ENCODE data around the gene ADGB.
"Not testable (repeated sequence)": the region's sequence is repeated elsewhere in the genome, so short reads cannot be mapped to it uniquely, and the experiment has no call there.

Gene ADGB

DNA sequence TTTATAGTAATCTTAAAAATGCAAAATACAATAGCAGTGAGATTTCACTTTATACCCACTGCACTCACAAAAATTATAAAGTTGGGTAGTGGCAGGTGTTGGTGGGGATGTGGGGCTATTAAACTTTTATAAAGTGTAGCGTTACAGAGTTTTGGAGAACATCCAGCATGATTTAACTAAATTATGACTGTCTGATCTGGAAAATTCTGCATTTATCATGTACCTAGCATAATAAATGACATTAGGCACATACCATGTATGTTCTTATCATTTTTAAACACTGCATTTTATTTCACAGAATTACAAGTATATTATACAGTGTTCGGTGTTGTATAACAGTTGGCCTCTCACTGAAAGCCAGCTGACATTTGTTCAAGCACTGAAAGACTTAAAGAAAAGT lies 169.9 kb downstream of the ADGB start:
- no peak for DNase-seq (ENCODE audit: low spot score)

DNA sequence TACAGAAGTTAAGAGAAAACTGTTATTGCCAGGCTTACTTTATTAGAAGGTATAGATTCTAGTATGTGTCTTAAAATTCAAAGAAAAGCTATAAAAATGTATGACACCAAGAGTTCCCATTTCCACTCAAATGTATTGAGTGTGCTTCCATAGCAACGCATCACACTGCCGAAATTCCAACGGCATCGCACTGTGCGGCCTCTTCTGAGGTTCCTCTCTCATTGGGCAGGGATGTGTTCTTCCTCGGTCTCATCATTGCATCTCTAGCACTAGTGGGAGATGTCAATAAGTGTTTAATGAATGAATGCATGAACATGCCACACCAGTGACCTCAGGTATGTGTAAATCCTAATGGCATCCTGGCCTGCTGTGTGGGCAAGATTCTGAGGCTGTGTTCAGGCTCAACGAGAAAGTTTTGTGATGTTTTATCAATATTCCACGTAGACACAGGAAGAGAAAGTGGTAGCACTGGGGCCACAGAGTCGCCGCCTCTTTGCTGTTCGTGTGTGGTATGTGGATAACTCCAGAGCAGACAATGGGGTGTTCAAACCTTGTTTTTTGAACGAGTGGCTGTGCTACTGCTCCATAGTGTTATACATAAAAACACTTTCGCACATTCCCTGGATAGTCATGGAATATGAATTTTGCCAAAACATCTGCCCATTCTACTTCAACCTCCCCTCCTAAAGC lies 171.6 kb downstream of the ADGB start:
- DNase-seq (ENCODE audit: low spot score) = no peak

DNA sequence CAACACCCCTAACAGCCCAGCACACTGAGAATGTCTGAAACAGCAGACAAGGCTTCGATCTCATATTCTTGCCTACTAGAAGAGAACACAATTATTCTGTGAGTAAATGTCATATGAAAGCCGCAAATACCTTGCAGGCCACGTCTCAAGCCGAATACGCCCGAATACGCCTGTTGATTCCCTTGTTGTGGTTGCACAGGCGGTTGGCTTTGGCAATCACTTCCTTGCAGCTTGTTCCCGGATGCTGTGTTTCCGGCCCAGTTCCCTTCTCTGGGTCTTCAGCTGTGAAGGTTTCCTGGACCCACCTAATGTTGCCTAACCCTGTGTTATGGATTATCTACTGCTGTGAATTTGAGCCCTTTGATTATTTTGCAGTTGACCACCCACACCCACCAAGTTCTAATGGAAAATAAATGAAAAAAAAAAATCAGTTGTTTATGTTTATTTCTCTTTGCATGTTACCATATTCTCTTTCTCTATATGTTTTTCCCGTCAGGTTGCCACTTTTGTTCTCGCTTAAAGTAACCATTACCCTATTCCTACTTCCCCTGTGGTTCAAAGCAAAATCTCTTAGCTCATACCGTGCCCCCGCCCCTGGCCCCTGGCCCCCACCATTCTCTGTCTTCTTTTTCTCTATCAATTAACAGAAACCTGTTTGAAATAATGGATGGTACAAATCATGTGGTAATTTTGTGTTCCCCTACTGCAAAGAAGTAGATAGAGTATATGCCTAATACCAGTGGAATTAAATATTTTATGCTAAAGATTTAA lies 172.4 kb downstream of the ADGB start:
- no peak for DNase-seq (ENCODE audit: low spot score)

DNA sequence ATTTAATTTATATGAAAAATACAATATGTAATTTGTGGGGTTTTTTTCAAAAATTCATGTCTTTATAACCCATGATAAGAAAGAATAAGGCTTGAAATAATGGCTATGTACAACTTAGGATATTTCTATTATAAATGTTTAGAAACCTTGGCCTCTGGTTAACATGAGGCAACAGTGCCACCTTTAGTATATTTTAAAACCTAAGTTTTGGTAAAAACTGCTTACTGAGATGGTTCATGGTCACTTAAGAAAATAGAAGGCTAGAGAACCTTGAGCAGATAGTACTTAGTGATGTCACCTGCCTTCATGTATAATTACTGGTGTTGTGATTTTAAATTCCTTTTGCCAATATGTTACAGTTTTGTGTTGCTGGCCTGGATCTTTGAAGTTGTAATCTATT lies 176.4 kb downstream of the ADGB start:
- DNase-seq (ENCODE audit: low spot score) = no peak

DNA sequence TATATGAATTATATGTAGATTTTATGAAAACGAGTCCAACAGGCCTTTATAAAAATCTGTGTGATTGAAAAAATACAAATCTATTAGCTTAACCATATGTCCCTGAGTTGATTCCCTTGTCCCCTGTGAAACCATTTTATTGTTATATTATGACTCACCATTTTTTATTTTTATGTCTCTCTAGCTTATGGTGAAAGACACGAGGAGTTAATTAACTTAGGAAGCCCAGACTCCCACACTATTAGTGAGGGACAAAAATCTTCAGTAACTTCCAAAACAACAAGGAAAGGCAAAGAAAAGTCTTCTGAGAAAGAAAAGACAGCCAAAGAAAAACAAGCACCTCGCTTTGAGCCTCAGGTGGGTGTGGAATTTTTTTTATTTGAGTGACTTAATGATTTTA lies 183.1 kb downstream of the ADGB start:
- DNase-seq (ENCODE audit: low spot score) = no peak

DNA sequence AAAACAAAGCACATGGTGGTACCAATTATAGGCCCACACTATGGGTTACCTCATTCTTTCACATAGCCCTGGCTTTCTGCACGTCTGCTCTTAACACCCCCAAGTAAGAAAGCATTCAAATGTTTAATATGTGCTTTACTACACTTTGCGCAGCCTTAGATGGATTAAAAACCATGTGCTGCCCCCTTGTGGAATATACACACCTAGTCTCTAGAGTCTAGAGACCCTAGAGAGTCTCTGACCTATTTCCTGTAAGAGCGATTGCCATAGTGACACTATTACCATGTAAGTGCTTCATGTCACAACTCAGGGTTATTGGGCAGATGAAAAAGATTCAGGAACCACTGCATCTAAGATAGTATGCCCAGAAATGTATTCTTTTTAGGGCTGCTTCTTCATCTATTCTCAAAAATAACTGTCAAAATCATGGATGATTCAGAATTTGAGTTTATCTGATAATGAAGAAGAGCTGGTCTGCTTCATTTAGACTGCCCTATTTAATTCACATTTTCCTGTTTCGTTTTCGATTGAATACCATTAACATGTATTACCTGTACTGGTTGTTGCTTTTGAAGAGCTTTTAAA lies 186.3 kb downstream of the ADGB start:
- no peak for DNase-seq (ENCODE audit: low spot score)

DNA sequence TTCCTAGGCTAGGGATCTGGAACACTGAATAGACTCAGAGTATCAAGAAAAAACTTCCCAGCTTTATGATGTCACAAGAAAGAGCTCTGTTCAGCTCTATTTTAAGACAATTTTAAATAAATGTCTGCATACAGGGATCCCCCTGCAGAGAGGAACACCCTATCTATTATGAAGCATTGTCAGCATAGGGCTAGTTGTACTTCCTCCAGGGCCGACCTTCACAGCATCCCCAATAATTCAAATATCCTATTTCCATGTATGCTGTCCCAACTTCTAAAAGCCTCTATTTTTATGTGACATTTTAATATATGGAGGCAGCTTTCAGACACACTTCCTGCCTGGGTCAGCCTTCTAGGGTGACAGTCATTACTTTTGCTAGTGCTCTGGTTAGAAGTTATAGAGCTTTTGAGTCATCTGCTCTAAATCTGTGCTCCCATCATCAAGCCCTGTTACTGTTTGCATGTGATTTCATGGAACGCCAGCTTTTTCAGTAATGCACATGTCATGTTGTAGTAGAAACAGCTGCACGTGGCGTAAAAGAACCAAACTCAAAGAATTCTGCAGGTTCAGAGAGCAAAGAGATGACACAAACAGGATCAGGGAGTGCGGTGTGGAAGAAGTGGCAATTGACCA lies 189.2 kb downstream of the ADGB start:
- DNase-seq (ENCODE audit: low spot score) = no peak

DNA sequence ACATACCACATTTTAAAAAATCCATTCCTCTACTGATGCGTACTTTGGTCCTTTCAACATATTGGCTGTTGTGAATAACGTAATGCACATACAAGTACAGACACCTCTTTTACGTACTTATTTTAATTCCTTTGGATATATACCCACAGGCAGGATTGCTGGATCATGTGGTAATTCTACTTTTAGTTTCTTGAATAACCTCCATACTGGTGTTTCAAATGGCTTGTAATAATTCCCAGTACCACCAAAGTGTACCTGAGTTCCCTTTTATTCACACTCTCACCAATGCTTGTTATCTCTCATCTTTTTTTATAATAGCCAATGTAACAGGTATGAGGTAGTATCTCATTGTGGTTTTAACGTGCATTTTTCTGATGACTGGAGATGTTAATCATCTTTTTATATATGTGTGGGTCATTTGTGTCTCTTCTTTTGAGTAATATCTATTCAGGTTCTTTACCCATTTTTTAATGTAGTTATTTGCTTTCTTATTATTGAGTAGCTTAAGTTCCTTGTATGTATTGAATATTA lies 191.9 kb downstream of the ADGB start:
- DNase-seq (ENCODE audit: low spot score) = no peak

DNA sequence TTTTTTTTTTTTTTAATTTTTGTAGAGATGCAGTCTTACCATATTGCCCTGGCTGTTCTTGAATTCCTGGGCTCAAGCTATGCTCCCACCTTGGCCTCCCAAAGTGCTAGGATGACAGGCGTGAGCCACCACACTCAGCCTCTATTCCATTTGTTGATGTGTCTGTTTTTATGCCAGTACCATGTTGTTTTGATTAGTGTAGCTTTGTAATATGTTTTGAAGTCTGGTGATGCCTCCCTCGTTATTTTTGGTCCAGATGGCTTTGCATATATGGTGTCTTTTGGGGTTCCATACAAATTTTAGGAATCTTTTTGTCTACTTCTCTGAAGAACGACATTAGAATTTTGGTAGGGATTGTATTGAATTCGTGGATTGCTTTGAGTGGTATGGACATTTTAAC lies 193.2 kb downstream of the ADGB start:
- no peak for DNase-seq (ENCODE audit: low spot score)

DNA sequence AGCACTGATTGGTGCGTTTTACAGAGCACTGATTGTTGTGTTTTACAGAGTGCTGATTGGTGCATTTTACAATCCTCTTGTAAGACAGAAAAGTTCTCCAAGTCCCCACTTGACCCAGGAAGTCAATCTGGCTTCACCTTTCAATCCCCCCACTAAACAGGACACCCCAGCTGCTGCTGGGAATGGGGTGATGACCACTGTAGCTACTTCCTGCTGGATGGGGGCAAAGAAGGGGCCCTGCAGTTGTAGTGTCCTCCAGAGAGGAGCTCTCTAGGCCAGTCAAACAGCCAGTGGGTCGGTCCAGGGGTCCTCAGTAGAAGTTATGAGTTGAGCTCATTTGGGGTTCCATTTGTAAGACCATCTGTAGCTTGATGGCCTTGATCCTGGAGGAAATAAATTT lies 194.4 kb downstream of the ADGB start:
- not testable (repeated sequence) for DNase-seq (ENCODE audit: low spot score)

DNA sequence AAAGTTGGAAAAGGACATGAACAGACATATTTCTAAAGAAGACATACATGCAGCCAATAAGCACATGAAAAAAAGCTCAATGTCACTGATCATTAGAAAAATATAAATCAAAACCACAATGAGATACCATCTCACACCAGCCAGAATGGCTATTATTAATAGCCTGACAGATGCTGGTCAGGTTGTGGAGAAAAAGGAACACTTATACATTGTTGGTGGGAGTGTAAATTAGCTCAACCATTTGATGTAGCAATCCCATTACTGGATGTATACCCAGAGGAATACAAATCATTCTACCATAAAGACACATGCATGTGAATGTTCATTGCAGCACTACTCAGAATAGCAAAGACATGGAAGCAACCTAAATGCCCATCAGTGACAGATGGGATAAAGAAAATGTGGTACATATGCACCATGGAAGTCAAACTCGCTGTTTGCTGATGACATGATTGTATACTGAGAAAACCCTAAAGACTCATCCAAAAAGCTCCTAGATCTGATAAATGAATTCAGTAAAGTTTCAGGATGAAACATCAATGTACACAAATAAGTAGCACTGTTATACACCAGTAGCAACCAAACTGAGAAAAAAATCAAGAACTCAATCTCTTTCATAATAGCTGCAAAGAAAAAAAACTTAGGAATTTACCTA lies 196.8 kb downstream of the ADGB start:
- no peak for DNase-seq (ENCODE audit: low spot score)

DNA sequence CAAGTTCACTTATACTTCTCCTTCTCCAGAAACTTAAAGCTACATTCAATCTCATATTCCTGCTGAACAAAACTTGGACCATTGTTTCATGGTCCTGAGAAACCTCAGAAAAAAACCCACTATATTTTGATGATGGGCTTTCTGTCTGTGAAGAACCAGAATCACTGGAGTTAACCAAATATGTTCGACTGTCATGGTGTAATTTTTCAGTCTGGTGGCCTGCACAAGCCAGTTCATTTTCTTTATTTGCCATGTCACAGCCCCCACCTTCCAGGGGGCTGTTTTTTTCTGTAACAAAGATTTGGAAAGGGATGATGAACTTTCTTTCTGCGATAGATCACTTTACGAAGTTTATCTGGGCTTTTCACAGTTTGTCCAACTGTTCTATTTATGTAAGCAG lies 204.4 kb downstream of the ADGB start:
- DNase-seq (ENCODE audit: low spot score) = not testable (repeated sequence)

DNA sequence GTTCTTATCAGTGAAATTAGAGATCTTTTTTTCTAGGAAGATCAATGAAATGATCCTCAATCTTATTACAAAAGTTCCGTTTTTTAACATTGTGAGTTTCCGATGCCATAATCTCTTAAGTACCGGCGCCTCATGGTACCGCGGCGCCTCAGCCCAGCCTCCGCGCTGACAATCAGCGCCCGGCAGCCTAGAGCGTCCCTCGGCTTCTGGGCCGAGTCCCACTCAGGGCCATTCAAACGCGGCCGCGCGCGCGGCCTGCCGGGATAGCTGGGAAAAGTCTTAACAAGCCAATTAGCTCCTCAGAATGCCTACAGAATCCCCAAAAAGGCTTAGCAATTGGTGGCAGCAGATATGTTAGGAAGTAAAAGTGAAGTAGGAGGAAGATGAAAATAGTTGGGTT lies 204.8 kb downstream of the ADGB start:
- no peak for DNase-seq (ENCODE audit: low spot score)

DNA sequence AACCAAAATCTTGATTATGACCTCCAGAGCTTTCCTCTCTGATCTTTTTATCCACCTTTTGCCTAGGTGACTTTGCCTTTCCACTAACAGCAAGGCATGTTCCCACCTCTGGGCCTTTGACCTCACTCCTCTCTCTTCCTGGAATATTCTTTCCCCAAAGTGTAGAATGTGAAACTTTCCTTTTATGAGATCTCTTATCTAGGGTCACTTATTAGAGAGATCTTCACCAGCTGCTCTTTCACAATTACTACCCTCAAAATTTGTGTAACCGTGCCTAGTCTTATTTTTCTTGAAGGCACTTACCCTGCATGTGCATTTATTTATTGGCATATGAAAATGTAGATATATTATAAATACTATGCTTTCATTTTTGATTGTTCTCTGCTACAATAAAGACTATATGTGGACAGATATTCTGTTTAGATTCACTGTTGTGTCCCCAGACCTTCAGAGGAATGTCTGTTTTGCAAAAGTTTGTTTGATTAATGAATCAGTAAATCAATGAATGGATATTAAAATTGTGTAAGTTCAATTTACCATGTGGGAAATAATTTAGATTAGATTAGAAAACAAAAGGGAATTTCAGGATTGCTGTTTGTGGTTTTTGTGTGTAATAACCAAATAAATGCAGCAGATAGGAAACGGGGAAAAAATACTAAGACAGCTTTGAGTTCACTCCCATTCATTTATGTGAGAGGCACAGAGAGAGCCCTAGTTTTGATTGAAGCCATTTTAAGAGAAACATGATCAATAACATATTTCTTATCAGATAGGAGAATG lies 207.0 kb downstream of the ADGB start:
- no peak for DNase-seq (ENCODE audit: low spot score)

DNA sequence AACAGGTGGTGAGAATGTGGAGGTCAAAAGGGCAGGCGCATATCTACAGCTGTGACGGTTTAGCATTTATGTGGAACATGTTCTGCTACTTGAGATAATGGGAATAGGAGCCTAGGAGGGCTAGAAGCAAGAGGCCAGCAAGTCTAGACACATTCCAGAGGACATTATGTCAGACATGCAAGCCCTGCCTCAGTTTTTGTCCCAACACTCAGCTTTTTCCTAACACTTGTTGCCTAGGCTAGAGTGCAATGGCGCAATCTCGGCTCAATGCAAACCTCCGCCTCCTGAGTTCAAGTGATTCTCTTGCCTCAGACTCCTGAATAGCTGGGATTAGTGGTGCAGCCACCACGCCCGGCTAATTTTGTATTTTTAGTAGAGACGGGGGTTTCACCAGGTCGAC lies 210.2 kb downstream of the ADGB start:
- DNase-seq (ENCODE audit: low spot score) = not testable (repeated sequence)

DNA sequence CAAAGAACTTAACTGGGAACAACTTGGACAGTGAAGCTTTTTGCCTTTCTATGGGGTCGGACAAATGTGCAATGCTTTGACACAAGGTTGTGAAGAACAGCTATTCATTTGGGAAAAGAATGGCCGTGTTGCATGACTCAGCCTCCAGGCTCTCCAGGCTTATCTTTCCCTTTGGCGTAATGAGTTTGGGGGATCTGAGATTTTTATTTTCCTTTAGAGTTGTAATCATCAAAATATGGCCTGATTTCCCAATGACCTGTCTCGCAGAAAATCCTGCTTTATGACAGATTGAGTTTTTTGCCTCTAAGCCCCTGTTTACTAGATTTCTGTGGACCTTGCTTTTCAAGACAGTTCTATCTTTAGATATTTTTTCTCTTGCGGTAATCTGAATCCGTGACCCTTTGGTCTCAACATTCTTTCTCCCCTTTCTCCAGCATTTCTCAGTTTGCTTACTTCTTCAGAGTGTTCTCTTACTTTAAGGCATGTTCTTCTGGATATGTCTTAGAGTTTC lies 214.1 kb downstream of the ADGB start:
- peak; percentile 55 for DNase-seq (ENCODE audit: low spot score)

DNA sequence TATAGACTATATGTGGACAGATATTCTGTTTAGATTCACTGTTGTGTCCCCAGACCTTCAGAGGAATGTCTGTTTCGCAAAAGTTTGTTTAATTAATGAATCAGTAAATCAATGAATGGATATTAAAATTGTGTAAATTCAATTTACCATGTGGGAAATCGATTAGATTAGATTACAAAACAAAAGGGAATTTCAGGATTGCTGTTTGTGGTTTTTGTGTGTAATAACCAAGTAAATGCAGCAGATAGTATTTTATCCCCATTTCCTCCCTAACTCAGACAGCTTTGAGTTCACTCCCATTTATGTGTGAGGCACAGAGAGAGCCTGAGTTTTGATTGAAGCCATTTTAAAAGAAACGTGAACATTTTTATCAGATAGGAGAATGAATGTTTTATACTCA lies 214.8 kb downstream of the ADGB start:
- DNase-seq (ENCODE audit: low spot score) = no peak

DNA sequence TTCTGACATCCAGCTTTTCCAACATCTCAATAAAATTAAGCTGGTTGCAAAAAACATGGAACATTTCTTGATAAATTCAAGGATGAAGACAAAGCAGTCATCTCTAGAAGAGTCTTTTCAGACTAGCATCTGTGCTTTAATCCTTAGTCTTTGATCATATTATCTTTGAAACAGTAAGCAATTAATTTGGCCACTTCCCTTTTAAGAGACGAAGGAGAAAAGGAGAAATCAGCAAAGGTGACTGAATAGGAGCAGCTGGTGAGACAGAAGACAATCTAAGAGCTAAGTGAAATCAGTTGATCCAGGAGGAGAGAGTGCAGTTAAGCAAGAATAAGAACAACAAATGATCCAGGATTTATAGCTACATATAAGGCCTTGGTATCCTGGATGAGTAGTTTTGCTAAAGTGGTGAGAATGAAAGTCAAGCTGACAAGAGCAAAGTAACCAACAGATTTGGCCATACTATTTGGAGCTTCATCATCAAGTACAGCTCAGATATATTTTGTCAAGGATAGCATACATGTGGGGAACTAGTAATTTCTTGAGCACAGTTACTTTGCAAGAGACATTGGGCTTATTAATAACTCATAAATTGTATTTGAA lies 215.5 kb downstream of the ADGB start:
- DNase-seq (ENCODE audit: low spot score) = no peak

DNA sequence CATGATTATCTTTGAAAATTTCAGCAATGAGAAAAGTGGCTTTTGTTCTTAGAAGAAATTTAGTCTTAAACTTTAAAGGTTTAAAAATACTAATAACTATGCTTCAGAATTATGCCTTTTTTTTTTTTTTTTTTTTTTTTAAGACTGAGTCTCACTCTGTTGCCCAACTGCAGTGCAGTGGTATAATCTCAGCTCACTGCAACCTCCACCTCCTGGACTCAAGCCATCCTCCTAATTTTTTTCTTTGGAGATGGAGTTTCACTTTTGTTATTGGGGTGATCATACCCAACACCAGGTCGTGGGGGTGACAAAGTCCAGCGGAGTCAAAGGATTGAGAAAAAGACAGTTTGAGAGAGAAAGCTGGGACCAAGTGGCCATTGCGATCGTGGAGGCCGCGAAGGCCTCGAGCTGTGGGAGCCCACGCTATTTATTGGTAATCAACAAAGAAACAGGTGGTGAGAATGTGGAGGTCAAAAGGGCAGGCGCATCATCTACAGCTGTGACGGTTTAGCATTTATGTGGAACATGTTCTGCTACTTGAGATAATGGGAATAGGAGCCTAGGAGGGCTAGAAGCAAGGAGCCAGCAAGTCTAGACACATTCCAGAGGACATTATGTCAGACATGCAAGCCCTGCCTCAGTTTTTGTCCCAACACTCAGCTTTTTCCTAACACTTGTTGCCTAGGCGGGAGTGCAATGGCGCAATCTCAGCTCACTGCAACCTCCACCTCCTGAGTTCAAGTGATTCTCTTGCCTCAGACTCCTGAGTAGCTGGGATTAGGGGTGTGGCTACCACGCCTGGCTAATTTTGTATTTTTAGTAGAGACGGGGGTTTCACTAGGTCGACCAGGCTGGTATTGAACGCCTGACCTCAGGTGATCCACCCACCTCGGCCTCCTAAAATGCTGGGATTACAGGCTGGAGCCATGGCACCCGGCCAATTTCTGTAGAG lies 217.0 kb downstream of the ADGB start:
- not testable (repeated sequence) for DNase-seq (ENCODE audit: low spot score)
